D721Med (cell line): ENCODE measurements around the gene FA2H.

Source experiments
- DNase-seq: peaks from one replicate; pipeline ENCODE4 v3.0.0; 2011; ENCODE audit warnings: low spot score; ENCODE audit not compliant: insufficient read length
- FAIRE-seq: peaks from 2 replicates; lab custom pipeline; 2011; peaks lifted over from hg19 to GRCh38; lab: Jason Lieb, UNC
- TF ChIP-seq, protein P1 (sequence below): IDR thresholded peaks from 2 replicates; pipeline ENCODE4 v1.5.1; 2012; ENCODE audit warnings: mild to moderate bottlenecking, control low read depth; ENCODE audit not compliant: insufficient read depth; ENCODE audit errors: missing control alignments

The FA2H gene

DNA sequence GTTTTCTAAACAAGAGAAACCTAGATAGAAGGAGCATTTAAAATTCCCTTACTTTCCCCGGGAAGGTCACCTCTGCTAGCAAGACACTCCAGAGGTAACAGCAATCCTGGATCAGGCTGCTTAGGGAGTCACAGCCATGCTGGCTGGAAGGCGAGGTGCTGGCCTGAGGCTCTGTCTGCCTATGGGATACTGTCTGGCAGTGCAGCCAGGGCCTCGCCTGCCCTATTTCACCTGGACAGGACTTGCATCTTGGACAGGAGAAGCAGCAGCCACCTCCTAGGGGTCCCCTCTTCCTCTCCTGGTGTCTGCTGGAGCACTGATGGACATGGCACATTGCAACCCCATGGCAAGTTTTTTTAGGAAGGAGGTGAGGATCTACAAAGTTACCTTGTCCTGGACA, 15.1 kb downstream of the FA2H start:
- no peak for DNase-seq
- TF ChIP-seq, protein P1, sequence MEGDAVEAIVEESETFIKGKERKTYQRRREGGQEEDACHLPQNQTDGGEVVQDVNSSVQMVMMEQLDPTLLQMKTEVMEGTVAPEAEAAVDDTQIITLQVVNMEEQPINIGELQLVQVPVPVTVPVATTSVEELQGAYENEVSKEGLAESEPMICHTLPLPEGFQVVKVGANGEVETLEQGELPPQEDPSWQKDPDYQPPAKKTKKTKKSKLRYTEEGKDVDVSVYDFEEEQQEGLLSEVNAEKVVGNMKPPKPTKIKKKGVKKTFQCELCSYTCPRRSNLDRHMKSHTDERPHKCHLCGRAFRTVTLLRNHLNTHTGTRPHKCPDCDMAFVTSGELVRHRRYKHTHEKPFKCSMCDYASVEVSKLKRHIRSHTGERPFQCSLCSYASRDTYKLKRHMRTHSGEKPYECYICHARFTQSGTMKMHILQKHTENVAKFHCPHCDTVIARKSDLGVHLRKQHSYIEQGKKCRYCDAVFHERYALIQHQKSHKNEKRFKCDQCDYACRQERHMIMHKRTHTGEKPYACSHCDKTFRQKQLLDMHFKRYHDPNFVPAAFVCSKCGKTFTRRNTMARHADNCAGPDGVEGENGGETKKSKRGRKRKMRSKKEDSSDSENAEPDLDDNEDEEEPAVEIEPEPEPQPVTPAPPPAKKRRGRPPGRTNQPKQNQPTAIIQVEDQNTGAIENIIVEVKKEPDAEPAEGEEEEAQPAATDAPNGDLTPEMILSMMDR: no peak
- FAIRE-seq: no peak

DNA sequence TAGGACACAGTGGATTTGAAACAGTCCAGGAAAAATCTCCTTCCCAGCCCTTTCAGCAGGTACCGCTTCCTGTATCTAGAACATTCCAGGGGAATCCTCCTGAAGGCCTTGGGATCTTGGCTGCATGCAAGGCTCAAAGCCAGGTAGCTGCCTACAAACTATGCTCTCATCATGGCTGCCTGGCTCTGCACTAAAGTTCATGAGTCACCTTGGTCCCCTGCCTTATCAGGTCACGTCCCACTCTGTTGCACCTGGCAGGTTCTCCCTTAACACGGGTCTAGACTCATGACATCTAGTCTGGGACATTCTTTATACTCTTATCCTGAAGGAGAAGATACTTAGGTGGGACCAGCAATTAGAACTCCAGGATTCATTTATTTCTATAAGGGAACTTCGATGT, 15.8 kb downstream of the FA2H start:
- FAIRE-seq: no peak
- TF ChIP-seq, protein P1: no peak
- DNase-seq: no peak

DNA sequence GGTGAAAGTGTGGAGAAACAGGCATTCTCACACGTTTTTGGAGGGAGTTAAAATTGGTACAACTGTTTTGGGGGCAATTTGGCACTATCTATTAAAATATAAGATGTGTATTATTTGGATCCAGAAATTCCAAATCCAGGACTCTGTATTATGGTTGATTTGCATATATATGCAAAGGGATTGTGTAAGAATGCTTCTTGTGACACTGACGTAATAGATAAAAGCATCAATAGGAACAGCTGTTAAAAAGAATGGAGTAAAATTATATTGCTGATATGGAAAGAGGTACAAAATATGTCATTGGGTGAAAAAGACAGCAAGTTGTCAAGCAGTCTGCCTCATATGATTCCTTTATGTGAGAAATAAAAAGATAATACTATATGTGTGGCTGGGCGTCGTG, 17.3 kb downstream of the FA2H start:
- FAIRE-seq: no peak
- DNase-seq: no peak
- TF ChIP-seq, protein P1: no peak

DNA sequence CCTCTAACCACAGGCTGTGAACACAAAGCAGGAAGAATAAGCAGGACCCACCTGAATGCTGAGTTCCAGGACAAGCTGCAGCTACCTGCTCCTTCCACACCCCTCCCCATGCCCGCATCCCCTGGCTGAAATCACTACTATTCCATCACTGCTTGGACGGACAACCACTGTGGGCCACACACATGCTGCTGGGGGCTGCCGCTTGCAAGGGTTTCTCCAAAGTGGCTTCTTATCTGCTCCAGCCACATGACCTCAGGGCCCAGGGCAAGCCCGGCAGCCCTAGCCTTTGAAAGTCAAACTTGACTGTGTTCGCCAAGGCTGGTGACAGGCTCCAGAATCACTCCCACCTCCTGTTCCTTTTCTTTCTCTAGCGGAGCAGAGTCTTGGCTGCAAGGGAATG, 18.4 kb downstream of the FA2H start:
- FAIRE-seq (no peak), DNase-seq (no peak)
- TF ChIP-seq, protein P1: no peak

DNA sequence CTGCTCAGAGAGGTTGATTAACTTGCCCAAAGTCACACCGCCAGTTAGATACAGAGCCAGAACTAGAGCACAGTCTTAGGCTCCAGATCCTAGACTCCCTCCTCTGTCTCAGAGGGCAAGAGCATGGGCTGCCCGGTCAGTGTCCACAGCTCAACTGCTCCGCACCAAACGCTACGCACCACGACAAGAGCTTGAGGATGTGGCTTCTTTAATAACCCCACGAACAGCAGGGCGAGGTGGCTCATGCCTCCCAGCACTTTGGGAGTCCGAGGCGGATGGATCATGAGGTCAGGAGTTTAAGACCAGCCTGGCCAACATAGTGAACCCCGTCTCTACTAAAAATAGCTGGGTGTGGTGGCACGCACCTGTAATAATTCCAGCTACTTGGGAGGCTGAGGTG, 21.4 kb downstream of the FA2H start:
- no peak for FAIRE-seq
- DNase-seq: no peak
- TF ChIP-seq, protein P1: no peak

DNA sequence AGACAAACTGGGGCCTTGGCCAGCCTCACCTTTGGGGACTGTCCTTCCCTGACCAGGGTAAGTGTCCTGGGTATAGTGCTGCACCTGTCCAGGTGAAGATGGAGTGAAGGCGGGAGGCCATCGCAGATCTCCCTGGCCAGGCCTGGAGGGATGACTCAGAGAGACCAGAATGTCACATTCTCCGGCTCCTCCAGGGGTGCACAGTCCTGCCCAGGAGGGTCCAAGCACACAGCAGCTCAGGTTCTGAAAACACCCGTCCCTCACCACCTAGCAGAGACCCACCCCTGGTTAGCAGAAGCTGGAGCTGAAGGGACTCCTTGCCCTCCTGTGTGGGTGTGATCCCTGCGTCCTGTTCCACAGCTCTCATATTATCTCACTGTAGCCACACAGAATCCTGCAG, 21.9 kb downstream of the FA2H start:
- DNase-seq (no peak), FAIRE-seq (no peak)
- TF ChIP-seq, protein P1: no peak

DNA sequence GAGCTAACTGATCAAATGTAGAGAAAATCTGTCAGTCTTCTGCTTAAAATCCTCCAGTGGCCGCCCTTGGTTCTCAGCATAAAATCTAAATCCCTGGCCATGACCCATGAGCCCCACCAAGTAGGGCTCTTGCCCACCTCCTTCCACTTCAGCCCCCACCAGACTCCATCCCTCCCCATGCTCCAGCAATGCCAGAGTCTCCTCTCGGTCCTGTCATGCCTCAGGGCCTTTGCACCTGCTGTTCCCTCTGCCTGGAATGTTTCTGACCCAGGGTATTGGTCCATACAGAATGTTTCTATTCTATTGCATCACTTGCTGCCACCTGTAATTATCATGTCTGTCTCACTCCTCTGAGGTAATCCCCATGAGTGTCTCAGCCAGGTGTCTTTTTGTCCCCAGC, 22.4 kb downstream of the FA2H start:
- TF ChIP-seq, protein P1: no peak
- DNase-seq (no peak), FAIRE-seq (no peak)
